ENCODE results near the gene SORT1.

- TF ChIP-seq CTCF (IDR thresholded peaks at IDR 0.05 in 8 of 11, conservative IDR thresholded peaks at IDR 0.05 in 3 of 11) (no peak), POLR2A (IDR thresholded peaks at IDR 0.05) (no peak), POLR2AphosphoS5 (IDR thresholded peaks at IDR 0.05) (no peak)
Measured at GRCh38 chr1:109259674-109260557, 137.8 kb downstream of the SORT1 start.
